HG03575 (cell line): ENCODE data around the gene PLXNA3.

Experiments used
- ATAC-seq: cut with Tn5 transposase; IDR thresholded peaks from one replicate; pipeline ENCODE4 v1.9.1; 2021; ENCODE audit not compliant: unreplicated experiment, insufficient number of reproducible peaks, low FRiP score; ENCODE audit errors: extremely low read depth

The PLXNA3 gene

DNA sequence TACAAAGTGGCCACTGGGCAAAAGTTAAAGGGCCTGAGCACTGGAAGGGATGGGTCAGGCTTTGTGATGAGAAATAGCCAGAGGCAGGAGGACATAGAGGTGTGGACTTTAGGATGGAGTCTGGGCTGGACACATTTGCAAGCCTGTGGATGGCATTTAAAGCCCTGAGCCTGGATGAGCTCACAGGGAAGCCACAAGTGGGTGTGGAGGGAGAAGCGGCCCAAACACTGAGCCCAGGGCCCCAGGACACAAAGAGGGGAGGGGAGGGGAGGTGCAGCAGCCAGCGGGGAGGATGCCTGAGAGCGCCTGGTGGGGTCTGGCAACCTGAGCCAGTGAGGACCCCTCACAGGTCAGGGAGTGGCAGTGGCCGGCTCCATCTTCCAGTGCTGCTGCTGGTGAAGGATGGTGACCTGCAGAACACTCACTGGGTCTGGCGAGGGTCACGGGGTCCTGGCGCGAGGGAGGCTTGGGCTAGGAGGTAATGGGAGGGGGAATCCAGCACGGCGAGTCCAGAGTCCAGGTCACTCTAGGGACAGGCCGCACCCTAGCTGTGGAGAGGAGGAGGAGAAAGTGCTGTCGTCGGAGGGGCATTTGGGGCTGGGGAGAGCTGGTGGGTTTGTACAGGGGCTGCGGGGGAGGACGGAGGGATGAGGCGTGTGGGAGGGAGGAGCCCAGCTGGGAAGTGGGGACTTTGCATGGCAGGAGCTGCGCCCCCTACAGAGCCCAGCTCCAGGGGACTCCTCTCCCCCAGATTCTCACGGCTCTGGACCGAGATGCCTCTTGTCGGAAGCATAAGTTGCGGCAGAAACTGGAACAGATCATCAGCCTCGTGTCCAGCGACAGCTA is 14.0 kb downstream of the PLXNA3 start:
- ATAC-seq = no peak

DNA sequence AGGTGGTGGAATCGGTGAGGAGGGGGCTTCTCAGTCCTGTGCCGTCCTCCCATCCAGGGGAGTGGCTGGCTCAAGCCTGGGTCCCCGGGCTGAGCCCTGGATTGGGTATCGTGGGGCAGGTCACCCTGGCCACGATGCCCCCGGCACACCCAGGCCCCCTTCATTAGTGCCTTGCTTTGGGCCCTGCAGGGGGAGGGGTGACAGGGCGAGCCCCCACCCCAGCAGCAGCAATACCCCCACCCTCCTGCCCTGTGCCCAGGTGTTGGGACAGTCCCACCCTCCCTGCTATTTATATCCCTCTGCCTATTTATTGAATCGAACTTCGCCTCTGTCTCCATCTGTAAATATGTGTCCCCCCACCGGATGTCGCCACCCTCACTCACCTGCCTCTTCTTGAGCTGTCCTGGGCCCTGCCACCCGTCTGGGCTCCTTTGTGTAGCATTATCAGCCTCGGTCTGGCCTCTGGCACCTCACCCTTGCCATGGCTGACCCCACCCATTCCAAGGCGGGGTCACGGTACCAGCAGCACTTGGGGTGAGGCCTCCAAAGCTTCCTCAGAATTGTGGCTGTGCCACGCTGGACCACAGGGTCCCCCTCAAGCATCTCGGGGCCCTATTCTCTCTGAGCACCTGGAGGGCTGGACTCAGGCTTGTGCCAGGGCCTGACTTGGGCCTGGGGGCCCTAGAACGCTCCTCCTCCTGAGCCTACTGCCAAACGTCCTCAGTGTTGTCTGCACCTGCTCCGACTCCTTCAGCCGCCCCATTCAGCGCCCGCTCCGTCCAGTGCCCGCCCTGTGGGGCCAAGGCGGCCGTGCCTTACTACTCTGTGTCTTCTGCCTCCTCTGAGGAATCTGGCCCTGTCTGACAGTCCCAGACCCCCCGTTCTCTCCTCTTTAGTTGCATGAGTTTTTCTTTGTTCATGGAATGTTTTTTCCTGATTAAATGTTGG is 14.9 kb downstream of the PLXNA3 start:
- no peak for ATAC-seq

DNA sequence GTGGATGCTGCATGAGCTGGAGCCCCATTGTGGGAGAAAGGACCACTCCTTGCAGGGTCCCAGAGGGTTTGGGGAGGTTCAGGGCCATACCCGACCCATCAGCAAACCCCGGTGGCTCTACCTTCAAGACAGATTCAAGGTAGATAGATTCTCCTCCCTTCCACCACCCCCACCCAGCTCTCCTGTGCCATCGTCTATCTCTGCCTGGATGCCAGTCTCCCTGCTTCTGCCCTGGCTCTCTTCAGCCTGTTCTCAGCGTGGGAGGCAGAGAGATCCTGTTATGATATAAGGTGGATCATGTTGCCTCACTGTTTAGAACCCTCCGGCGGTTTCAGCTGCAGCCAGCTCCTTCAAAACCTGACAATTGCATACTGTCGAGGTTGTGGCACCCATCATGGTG is 15.6 kb downstream of the PLXNA3 start:
- no peak for ATAC-seq

DNA sequence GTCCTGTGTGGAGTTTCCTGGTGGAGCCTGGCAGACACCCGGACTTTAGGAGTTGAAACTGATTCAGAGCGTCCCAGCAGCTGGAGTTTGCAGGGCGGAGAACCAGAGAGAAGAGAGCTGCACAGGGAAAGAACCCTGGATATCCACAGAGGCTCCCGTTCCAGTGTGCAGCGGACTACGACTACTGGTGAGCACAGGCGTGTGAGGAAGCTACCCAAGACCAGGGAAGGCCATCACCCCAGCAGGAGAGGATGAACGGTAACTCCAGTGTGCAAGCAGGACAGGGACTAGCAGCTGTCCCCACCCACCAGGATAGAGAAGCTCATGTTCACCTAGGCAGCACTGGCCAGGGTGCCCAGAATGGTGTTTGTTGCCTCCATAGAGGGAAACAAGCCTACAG is 18.7 kb downstream of the PLXNA3 start:
- ATAC-seq = no peak

DNA sequence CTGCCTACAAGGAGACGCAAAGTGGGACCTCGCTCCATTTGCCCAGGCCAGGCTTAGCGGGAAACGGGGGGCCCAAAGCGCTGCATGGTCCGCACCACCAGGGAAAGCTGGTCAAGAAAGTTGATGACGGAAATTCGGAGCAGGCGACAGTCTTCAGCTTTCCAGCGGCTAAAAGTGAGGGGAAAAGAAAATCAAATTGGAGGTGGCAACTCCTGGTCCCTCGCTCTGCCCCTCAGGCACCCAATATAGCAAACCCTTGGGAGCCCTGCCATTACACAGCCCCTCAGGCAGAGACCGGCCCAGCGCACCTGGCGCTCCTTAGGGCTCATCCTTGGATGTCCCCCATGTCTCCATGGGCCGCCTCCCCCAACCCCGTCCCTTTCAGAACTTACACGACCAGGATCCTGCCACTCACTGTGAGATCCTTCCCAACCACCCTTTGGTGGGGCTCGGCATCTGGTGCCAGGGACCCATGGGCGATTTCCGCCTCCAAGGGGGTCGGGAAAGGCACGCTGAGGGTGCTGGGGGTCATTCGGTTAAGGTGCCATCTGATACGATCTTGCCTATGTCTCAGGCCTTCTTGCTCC is 19.9 kb downstream of the PLXNA3 start:
- no peak for ATAC-seq

DNA sequence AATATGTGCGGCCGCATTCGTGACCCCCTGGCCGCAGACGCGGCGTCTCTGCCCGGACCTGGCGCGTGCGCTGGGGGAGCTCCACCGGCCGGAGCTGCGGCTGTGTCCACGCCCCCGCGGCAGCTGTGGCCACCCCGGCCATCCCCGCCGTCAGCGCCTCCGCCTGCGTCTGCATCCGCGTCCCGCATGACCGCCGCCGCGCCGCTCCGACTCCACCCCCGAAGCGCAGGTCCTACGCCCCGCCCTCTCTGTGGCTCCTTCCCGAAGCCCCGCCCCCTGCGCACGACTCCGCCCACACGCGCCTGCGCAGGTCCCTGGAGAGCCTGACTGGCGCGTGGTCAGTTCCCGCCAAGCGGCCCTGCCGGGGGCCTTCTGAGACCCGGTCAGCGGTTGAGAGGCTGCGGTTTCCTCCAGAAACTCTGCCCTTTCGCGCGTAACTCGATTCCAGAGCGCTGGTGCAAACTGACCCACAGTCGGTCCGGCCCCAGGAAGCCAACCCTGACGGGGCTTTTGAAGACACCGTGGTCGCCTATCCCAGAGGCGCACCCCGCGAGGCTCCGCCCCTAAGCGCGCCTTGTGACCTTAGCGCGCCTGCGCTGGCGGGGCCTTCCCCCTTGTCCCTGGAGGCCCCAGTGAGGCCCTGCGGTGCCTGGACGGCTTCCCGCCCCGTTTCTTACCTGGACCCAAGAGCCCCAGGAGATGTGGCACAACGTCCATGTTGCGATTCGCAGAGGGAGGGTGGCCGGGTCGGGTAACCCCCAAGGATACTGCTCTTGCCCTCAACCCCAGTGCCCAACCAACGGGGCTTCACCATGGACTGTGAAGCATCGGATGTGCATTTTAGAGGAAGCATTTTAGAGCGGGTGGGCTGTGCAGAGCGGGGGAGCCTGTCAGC is 20.9 kb downstream of the PLXNA3 start, which contains the start of gene LAGE3:
Gene LAGE3 (minus strand): TSS at position 554 of the 895 bp plus-strand sequence. CDS start 366 bp downstream, at position 188.
- ATAC-seq = no peak

DNA sequence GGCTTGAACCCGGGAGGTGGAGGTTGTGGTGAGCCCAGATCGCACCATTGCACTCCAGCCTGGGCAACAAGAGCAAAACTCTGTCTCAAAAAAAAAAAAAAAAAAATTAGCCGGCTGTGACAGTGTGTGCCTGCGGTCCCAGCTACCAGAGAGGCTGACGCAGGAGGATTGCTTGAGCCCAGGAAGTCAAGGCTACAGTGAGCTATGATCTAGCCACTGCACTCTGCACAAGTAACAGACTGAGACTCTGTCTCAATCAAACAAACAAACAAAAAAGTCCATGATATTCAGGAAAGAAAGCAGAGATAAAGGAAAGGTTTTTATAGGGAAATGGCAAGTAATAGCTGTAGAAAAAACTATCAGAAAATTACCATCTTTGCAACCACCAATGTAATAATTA is 23.1 kb downstream of the PLXNA3 start:
- no peak for ATAC-seq

DNA sequence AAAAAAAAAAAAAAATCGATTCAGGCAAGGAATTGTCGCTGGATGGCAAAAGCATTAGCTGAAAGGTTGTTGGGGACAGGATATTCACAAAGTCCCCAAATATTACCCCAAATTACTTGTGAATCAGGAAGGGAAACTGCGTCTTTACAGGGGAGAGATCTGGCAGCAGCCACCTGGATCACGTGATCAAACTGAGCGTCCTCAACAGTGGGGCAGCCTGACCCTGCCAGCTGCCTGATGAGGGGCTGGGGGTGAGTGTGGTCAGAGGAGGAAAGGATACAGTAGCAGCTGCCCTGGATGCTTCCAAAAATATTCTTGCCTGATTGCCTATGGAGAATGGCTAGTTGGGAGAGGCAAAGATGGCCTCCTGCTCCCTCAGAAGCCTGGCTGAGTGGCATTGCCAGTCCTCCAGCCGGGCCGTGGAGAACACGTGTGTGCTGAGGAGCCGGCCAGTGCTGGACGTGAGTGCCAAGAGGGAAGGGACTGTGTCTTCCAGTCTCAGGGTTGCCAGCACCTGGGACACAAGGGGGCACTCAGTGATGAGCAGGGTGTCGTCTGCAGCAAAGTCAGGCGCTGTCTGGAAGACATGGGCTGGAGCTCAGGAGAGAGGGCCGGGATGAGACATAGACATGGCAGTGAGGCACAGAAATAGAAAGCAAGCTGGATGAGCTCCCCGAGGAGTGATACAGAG is 24.0 kb downstream of the PLXNA3 start:
- ATAC-seq = no peak

DNA sequence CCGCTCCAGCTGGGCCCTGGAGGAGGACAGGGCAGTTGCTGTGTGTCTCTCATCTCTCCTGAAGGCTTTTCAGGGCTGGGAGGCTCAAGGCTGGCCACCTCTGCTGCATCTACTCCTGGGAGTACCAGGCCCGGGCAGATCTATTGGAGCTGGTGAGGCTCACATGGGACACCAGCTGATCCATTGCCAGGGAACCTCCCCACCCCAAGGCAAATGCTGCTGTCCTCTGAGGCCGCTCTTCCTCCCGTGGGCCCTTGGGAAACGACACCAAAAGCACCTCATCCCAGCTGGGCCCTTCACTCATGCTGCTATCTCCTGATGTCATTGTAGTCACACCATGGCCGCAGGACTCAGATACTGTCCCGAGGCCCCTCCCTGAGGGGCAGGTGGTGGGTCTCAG is 24.7 kb downstream of the PLXNA3 start:
- no peak for ATAC-seq

DNA sequence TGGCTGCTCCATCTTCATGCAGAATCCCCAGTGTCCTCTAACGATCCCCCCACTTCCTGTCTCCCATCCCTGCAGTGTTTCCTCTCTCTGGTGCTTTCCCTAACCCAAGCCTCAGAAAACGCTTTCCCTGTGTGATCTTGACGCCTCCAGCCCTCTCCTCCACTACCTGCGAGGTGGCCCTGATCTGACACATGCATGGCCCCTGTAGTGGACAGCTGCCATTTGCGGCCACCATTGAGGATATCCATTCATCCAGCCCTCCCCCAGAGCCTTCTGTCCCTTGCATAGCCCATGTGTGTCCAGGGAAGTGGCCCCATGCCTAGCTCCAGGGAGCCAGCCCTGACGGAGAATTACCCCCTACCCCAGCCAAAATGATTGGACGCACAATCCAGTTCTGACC is 25.2 kb downstream of the PLXNA3 start:
- no peak for ATAC-seq

DNA sequence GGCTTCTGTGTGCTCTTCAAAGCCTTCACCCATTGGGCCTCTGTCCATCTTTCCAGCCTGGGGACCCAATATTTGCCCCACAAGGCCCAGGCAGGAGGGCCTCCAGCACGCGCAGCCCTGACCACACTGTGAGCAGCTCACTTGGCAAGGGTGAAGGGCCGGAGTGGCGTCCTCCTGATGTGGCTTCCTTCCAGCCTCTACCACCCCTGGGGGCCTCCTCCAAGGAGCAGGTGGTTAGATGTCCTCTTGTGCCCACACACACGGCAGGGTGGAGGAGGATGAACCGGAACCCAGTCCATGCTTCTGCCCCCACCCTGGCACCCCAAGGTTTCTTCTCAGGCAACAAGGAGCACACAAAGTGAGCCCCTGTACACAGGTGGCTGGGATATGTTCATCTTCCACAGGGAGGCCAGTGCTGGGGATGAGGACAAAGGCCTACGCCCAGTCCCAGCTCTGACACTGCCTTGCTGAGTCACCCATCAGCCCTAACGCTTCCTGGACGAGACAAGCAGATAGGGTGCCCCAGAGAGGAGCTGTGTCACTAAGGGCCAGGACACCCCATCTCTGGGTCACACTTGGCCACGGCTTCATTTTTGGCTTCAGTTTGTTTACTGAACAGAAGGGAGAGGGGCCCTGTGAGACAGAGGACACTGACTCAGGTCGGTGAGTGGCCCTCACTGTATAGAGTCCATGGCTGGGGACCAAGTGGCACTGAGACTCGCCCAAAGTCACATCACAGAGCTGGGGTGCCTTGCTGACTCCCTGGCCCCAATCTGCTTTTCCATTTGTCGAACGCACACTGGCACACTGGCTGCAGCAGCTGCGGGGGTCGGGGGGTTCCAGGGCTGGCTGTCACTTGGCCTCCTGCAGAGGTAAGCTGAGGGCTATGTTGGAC is 26.4 kb downstream of the PLXNA3 start:
- no peak for ATAC-seq

DNA sequence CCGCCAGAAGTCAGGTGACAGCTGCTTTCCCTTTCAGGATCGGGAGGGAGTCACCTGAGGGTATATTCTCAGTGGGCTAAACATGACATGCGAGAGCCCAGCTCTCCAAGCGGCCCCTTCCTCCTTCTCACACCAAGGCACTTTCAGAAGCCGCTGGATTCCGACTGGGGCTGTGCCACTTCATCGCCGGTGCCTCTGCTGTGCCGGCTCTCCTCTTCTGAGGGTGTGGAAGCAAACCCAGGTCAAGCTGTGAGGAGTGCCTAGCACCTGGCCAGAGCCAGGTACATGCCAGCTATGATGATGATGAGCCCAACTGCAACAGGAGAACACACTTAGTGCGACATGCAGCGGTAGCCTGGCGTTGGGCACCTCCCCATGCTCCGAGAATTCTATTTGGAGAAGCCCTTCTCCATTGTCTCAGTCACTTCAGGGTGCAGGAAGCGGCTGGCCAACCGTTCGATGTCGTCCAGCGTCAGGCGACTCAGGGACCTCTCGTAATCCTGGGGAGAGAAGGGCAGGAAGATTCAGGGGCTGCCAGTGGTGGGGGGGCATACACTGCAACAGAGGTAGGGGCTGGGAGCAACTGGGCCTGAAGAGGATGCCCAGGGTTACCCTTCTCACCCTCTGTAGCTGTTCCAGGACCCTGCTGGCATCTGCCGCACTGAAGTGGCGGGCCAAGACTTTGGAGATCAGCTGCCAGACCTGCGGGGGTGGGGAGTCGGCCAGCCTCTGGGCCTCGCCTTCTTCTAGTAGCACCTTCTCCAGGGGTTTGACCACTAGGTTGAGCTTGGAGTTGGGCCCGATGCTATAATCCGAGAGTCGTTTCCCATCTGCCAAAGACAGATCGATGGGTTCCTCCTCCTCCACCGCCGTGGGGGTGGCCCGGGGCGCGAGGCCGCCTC is 27.3 kb downstream of the PLXNA3 start:
- ATAC-seq = no peak

DNA sequence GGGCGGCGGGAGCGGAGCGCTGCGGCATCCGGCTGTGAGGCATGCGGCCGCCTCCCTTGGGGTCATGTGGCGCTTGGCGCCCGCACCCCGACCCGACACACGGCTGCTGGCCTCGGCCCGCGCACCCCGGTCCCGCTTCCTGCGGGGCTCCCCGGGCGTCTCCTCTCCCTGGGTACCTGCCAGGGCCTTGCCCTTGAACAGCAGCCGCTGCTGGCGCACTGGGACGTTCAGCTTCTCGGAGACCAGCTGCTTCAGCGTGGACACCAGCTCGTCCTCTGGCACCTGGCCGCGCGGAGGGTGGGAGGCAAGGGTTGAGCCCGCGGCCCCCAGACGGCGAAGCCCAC is 27.9 kb downstream of the PLXNA3 start:
- ATAC-seq = no peak

DNA sequence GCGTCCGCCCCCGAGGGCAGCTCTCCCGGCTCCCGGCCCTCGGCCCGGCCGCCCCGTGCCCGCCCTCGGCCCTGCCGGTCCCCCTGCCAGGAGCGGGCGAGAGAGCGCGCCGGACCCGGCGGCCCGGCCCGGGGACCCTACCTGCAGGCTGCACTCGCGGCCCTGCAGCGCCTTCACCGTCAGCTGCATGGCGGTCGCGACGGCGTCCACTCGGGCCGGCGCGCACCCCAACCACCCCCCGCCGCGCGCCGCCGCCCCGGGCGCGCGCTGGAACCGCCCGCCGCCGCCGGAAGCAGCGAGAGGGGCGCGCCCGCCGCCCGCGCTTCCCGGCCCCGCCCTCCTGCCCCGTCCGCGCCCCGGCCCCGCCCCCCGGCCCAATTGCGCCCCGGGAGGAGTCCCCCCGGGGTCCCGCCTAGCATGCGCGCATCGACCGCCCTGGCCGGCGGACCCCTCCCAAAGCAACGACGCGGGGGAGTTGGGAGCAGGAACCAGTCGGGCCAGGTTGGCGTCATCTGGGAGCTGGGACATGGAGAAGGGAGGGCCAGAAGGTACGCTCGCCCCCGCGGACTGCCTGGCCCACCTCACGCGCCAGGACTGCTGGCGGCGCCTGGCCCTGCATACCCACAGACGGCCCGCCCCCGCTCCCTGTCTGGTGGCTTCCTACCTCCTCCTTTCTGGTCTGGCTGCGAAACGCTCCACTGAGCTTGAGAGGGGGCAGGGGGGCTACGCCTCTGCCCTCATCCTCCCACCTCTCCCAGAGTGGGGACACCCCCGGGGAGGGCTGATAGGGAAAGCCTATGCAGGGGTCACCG is 28.5 kb downstream of the PLXNA3 start, which contains the start of gene UBL4A:
Gene UBL4A (minus strand): TSS at position 220 of the 812 bp plus-strand sequence. CDS start 31 bp downstream, at position 189.
- no peak for ATAC-seq

DNA sequence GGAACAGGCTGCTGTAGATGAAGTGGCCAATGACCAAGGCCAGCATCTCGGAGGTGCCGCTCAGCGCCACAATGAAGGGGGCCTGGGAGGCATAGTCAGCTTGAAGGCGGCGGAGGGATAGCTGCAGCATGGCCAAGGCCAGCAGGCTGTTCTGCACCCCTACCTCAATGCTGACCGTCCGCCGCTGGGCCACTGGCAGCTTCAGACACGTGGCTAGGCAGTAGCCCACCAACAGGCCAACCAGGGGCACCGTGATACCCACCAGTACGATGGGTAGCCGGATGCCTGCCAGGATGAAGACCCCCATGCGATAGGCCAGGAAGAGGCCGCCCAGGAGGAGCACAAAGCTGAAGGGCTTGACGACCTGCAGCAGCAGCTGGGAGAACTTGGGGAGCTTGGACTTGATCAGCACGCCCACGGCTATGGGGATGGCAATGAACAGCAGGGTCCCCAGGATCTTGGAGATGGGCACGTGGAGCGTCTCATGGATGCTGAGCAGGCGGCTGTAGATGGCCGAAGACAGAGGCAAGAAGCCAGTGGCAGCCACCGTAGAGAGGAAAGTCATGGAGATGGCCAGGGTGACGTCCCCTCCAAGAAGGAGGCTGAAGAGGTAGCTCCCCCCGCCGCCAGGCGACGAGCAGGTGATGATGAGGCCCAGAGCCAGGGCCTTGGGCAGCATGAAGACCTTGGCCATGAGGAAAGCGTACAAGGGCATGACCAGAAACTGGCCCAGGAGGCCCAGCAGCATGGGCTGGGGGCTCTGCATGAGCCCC is 29.6 kb downstream of the PLXNA3 start:
- no peak for ATAC-seq
